Stimulated activated CD4-positive, alpha-beta T cell treated with anti-CD3 and anti-CD28 coated beads, Interleukin-2, amount 100 ng/mL, for 48 hours (primary cell): Measurements from ENCODE around the gene SPINDOC.
"Not testable (repeated sequence)": the region's sequence is repeated elsewhere in the genome, so short reads cannot be mapped to it uniquely, and the experiment has no call there.

ENCODE experiments used
- DNase-seq, 2 donors: peaks; one replicate each; pipeline ENCODE4 v3.0.0-alpha.2; 2020

The SPINDOC gene

DNA sequence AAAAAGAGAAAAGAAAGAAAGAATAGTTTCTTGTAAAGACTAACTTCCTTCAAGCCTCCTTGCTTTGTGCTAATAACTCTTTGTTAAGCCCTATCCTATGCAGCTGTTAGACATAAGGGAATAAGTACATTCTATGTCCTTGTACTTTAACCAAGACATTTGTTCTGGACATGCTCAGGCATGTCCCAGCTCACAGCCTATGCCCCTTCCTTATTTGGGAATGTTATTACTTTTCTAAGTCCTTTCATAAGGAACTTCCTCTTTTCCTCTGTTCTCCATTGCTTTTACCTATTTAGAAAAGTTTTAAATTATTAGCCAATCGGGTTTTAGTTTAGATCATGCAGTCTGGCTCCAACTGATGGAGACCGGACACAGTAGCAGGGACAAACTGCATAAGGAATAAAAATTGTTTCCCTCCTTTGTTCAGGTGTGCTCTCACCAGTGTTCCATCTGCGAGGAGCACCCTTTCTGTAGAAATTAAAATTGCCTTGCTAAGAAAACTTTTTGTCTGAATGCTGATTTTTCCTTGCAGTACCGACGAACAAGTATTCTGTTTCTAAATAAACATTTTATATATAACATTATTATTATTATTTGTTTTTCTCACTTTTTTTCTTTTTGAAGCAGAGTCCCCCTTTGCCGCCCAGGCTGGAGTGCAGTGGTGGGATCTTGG, 21.6 kb upstream of the SPINDOC start:
- no peak for DNase-seq

- DNase-seq = no peak
Observed at GRCh38 chr11:63793161-63793560, 20.1 kb upstream of the SPINDOC start.

- no peak for DNase-seq
Observed at GRCh38 chr11:63795066-63795465, 18.2 kb upstream of the SPINDOC start.

DNA sequence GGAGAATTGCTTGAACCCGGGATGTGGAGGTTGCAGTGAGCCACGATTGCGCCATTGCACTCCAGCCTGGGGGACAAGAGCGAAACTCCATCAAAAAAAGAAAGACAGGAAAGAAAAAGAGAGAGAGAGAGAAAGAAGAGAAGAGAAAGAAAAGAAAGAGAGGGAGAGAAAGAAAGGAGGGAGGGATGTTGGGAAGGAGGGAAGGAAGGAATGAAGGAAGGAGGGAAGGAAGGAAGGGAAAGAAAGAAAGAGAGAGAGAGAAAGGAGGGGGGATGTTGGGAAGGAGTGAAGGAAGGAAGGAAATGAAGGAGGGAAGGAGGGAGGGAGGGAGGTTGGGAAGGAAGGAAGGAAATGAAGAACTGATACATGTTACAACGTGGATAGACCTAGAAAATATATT, 12.3 kb upstream of the SPINDOC start:
- no peak for DNase-seq

DNA sequence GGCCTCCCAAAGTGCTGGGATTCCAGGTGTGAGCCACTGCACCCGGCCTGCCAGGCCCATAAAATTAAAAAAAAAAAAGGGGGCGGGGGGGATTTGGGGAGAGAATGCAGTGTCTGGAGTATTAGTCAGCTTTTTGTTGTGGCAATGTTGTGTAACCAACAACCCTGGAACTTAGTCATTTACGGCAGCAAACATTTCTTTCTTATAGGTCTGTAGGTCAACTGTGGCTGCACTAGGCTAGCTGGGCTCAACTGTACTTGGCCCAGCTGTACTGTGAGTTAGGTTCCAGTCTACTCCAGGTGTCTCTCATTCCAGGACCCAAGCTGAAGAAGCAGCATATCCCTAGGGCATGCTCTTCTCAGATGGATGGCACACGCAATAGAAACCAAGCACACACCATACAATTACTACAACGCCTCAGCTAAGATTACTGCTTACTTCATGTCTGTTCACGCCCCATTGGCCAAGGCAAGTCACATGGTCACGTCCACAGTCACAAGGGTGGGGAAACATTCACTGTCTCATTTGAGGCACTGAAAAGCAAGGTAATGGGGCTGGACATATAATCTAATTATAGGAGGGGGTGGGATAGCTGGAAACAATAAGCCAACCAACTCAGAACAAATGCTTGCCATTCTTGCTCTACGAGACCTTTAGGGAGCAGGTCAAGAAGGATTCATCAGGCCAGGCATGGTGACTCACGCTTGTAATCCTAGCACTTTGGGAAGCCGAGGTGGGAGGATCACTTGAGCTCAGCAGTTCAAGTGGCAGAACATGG, 10.4 kb upstream of the SPINDOC start:
- no peak for DNase-seq

- DNase-seq = no peak
Observed at GRCh38 chr11:63804259-63804658, 9.0 kb upstream of the SPINDOC start.

DNA sequence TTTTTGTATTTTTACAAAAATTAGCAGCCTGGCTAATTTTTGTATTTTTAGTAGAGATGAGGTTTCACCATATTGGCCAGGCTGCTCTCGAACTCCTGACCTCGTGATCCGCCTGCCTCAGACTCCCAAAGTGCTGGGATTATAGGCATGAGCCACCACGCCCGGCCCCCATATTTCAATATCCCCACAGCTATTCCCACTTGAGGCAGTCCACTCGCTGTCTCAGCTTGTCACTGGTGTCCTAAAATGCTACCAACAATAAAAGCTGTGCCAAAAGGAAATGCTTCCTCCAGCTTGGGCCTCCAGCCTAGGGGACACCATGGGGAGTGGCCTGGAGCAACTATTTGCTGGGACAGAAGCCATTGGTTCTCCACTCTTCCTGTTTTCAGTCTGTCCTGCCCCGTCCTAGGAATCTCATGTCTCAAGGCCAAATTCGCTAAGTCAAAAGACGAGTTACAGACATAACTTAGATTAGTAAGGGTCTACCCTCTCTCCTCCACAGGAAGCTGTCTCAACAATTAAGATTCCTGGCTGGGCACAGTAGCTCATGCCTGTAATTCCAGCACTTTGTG, 7.3 kb upstream of the SPINDOC start:
- no peak for DNase-seq

GRCh38 chr11:63810383-63810782, 2.9 kb upstream of the SPINDOC start:
- DNase-seq = not testable (repeated sequence)

DNA sequence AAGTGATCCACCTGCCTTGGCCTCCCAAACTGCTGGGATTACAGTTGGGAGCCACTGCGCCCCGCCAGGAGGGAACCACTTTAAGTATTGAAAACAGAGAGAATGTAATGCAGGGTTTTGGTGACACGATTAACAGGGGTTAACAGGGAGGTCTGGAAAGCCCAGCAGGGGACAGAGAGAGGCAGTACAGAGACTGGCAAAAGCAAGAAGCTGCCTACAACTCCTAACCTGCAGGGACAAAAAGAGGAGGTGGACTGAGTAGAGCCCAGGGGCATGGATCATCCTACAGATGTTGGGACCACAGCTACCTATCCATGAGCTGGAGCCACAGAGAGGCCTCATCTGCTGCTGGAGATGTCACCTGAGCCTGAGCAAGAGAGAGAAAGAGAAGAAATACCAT, 1.7 kb upstream of the SPINDOC start:
- no peak for DNase-seq

DNA sequence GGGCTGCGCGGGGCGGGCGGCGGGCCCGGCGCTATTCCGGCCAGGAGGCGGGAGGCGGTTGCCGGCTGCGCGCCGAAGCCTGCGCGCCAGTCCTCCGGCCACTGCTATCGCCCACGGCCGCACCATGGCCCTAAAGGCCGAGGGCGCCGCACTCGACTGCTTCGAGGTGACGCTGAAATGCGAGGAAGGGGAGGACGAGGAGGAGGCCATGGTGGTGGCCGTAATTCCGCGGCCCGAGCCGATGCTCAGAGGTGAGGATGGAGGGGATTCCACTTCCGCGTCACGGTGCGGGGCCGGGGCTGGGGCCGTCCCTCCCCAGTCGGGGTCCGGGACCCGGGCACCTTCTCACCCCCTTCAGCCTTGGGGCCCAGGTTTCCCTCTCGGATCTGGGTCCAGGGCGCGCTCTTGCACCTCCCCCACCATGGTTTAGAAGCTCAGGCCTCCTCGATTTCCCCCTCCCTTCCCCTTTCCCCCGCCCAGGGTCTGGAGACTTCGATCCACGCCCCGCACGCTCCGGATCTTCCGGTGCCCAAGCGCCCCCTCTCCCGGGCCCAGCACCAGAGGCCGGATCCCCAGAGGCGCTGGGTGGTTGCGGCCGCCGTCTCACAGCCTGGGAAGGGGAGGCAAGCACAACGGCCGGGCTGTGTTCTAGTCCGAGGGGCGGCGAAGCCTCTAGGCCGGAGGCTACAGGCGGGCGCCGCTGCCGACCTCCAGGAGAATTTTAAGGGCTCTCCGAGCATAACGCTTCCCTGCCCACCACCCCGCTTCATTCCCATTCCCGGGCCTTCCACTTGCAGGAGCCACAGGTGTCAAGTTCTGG, 517 bp downstream of the SPINDOC start:
- DNase-seq = peak; percentile 23 to 28

DNA sequence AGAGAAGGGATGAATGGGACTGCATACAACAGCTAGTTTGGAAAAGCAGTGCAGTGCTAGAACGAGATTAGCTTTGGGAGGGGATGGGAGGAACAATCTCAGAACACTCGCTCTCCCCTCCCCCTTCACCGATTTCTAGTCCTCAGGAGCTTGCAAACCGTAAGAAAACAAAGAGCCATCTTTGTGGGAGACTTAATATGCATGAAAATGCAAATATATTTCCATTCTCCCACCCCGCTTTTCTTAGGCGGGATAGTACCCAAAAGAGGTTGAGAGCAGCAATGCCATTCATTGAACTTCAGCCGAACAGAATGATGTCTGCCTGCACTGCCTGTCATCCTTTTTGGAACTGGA, 1.1 kb downstream of the SPINDOC start:
- DNase-seq = no peak

DNA sequence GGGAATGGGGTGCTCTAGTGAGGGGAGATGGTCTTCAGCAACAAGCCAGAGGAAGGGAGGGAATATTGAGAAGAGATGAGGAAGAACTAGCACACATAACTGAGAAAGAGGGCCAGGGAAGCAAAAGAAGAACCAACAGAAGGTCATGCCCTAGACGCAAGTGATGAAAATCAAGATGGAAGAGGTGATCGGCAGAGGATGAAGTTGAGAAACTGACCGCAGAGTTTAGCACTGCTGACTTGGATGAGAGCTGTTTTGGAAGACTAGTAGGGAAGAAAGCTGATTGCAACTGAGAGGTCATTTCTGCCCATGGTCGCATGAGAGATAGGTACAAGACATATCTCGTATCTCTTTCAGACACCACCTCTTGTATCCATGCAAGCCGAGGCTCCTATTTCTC, 2.9 kb downstream of the SPINDOC start:
- DNase-seq = no peak

DNA sequence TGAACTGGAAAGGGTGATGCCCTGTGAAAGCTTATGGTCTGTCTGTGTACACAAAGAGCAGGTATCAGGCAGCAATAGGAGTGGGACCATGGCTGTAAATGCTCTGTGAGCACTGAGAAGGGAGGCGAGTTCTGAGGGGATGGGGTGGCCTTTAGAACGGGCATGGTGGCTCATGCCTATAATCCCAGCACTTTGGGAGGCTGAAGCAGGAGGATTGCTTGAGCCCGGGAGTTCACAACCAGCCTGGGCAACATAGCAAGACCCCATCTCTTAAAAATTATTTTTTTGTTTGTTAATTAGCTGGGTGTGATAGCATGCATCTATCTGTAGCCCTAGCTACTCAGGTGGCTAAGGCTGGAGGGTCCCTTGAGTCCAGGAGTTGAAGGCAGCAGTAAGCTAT, 3.5 kb downstream of the SPINDOC start:
- DNase-seq = no peak

- no peak for DNase-seq
Observed at GRCh38 chr11:63817758-63818498, 4.7 kb downstream of the SPINDOC start.

DNA sequence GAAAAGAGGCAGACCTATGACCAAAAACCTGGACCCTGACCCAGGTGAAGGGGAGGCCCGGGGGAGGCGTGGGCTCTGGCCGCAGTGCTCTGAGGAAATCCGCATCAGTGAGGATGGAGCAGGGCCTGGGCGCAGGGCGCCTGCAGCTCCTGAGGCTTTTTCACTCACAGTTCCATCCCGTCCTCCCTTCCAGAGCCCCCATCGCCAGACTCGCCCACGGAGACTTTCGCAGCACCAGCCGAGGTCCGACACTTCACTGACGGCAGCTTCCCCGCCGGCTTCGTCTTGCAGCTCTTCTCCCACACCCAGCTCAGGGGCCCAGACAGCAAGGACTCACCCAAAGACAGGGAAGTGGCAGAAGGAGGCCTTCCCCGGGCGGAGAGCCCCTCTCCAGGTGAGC, 5.4 kb downstream of the SPINDOC start:
- DNase-seq = no peak

DNA sequence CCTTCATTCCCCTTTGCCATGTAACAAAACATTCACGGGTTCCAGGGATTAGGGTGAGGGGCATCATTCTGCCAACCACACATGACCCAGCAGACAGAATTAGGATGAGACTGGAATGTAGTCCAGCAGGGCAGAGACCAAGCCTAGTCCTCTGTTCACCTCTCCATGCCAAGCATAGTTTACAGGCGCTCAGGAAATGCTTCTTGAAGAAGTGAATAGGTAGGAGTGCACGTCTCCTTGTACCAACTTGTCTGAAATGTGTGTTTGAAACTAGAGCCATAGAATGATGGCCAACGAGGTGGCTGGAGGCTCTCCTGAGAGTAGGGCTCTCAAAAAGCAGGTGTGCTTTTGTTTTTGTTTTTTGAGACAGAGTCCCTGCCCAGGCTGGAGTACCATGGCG, 8.2 kb downstream of the SPINDOC start:
- DNase-seq = no peak

DNA sequence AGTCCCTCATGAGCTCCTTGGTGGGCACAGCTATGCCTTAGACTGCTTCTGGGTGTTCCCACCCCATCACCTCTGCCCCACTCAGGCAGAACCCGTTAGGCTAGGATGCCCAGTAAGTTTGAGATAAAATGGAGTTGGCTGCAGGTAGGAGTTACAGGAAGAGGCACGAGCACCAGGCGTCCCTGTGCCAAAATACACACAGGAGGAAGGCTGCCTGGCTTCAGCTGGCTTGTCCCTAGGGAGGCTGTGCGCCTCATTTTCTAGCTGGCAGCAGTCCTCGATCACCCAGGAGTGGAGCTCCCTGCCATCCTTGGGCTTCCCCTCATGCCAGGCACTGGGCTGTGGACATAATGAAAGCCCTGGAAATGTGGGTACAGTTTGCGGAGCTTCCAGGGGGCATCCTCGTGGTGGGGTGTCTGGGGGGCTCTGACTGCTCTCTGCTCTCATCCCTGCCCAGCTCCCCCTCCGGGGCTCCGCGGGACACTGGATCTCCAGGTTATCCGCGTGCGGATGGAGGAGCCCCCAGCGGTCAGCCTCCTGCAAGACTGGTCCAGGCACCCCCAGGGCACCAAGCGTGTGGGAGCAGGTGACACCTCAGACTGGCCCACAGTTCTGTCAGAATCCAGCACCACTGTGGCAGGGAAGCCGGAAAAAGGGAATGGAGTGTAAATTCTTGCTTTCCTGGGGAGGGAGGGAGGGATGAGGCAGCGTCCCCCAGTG, 13.4 kb downstream of the SPINDOC start:
- DNase-seq = no peak

DNA sequence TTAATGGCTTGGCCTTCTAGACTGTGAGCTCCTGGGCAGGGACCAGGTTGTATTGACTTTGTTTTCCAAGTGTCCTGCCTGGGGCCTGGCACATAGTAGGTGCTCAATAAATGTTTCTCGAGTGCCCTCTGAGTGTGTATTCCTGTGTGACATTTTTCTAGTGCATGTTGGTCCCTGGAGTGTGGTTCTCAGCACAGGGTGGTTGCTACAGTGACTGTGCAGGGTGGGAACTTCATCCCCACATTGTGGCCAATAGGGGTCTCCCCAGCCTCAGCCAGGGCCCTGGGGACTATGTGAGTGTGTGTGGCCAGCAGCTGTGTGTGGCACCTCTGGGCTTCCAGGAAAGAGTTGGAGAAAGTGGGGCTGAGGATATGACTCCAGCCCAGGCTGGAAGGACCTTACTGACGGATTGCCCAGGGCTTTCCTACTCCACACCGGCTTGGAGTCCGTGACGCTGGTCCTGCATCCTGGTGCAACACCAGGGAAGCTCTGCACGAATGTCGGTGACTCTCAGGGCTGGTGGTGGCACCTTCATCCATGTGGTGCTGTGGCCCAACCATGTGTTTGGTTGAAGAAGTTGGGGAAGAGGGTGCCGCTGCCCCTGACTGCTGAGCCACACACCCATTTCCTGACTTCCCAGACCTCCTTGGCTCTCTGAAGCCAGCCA, 16.7 kb downstream of the SPINDOC start:
- no peak for DNase-seq

- no peak for DNase-seq
Observed at GRCh38 chr11:63831326-63831725, 18.1 kb downstream of the SPINDOC start.

- no peak for DNase-seq
Observed at GRCh38 chr11:63832336-63832735, 19.1 kb downstream of the SPINDOC start.

- no peak for DNase-seq
Observed at GRCh38 chr11:63833048-63833447, 19.8 kb downstream of the SPINDOC start.
